Measurements from ENCODE around the gene CHRNA1.

Gene CHRNA1

DNA sequence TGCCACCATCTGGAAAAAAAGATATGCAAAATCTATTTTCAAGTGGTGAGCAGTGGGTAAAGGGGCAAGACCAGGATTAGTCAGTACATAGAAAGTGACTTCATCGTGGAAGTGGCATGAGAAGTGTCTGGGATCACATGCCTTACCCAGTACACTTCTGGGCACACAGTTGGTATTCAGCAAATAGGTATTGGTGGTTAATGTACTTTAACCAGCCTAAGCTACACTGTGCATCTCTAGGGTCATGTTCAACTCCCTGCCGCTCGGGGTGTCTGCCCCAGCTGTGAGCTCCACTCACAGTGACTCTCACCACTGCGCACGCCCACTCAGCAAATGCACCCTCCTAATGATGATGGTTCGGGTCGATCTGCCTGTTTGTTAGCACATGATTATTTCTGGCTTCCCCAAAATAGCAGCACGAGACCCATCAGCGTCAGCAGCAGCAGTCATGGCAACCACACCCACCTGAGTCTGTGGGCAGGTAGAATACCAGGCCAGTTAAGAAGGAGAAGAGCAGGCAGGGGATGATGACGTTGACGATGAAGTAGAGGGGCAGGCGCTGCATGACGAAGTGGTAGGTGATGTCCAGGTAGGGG lies 11.1 kb downstream of the CHRNA1 start:
- H3K4me2 ChIP-seq (ENCODE audit: low read length): peak overlapping the region; percentile 36
- H3K79me2 ChIP-seq (ENCODE audit: low read length): no peaks in the 10 kb centered on the region
- H2AFZ ChIP-seq (ENCODE audit: low read depth, low read length): 0 out of 2 replicates have a peak overlapping the region, but pooled peaks have one; percentile 29
- no peaks in the 10 kb centered on the region for H4K20me1 ChIP-seq (ENCODE audit: insufficient read depth, low read length)
- peaks cover 47% of the 10 kb centered on the region for H3K4me1 ChIP-seq (ENCODE audit: low read length)
- no peaks in the 10 kb centered on the region for H3K36me3 ChIP-seq (replicated peaks; ENCODE audit: low read depth, low read length)
- H3K9ac ChIP-seq (ENCODE audit: low read length): no peak overlapping the region
- peak overlapping the region; percentile 17 for H3K4me3 ChIP-seq (ENCODE audit: low read length)
- H3K27ac ChIP-seq (ENCODE audit: low read length): no peak overlapping the region
- H3K27me3 ChIP-seq (ENCODE audit: low read depth, low read length): peaks cover 14% of the 10 kb centered on the region; the same call in 1 of the 2 replicates
- TF ChIP-seq, protein P1, sequence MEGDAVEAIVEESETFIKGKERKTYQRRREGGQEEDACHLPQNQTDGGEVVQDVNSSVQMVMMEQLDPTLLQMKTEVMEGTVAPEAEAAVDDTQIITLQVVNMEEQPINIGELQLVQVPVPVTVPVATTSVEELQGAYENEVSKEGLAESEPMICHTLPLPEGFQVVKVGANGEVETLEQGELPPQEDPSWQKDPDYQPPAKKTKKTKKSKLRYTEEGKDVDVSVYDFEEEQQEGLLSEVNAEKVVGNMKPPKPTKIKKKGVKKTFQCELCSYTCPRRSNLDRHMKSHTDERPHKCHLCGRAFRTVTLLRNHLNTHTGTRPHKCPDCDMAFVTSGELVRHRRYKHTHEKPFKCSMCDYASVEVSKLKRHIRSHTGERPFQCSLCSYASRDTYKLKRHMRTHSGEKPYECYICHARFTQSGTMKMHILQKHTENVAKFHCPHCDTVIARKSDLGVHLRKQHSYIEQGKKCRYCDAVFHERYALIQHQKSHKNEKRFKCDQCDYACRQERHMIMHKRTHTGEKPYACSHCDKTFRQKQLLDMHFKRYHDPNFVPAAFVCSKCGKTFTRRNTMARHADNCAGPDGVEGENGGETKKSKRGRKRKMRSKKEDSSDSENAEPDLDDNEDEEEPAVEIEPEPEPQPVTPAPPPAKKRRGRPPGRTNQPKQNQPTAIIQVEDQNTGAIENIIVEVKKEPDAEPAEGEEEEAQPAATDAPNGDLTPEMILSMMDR (IDR thresholded peaks at IDR 0.05; ENCODE audit: low read depth, low read length): no peak
- no peak for TF ChIP-seq EZH2phosphoT487 (IDR thresholded peaks at IDR 0.05; ENCODE audit: low read depth)
- no peaks in the 10 kb centered on the region for H3K9me3 ChIP-seq (ENCODE audit: insufficient read depth, low read length)

DNA sequence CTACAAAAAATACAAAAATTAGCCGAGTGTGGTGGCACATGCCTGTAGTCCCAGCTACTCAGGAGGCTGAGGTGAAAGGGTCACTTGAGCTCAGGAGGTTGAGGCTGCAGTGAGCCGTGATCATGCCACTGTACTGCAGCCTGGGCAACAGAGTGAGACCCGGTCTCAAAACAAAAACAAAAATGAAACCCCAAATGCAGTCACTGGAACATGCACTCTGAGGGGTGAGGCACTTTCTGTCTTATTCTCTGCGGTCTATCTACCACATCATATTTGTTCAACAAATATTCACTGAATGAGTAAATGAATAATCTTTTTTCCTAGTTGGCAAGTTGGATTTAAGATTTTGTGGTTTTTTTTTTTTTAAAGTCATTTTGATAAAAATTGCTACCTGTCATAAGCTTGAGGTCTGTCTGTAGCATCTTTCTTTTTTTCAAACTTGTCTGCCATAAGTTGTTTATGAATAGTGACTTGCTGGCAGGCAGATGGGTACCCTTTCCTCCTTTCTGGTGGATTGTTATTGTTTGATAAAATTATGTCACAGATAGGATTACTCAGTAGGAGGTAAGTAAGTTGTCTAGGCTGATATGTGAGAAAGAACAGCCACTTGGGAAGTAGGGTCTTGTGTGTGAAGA lies 11.8 kb downstream of the CHRNA1 start:
- Histone ChIP-seq H3K36me3 (replicated peaks; ENCODE audit: low read depth, low read length) (no peaks in the 10 kb centered on the region), H3K9me3 (ENCODE audit: insufficient read depth, low read length) (no peaks in the 10 kb centered on the region), H3K4me1 (ENCODE audit: low read length) (peaks cover 47% of the 10 kb centered on the region), H3K4me2 (ENCODE audit: low read length) (peak overlapping the region; percentile 36), H3K27ac (ENCODE audit: low read length) (no peak overlapping the region), H4K20me1 (ENCODE audit: insufficient read depth, low read length) (no peaks in the 10 kb centered on the region), H3K4me3 (ENCODE audit: low read length) (peak overlapping the region; percentile 17), H3K27me3 (ENCODE audit: low read depth, low read length) (peaks cover 18% of the 10 kb centered on the region; the same call in 1 of the 2 replicates), H3K9ac (ENCODE audit: low read length) (no peak overlapping the region), H2AFZ (ENCODE audit: low read depth, low read length) (no peak overlapping the region), H3K79me2 (ENCODE audit: low read length) (no peaks in the 10 kb centered on the region)
- TF ChIP-seq, protein P1 (IDR thresholded peaks at IDR 0.05; ENCODE audit: low read depth, low read length): no peak

DNA sequence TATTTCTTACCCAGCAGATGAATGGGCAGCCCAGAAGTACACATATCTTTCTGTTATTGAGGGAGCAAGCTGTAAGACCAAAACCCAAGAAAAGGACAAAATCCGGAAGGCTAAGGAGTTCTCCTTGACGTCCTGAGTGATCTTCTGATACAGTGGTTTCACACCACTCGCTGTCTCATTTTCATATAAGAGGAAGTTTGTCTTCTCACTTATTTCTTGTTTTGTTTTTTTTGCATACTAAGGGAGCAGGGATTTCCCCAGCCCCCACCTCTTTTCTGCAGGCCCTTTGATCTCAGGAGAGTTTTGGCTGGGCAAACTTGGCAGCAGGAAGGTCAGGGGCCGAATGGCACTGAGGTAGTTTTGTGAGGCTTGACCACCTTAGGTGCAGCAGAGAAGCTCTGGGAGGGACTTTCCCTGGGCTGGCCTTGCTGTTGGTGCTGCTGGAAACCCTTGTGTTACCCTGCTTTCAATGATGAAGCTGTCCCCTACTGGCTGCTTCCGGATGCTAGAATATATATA lies 13.3 kb downstream of the CHRNA1 start:
- H3K9me3 ChIP-seq (ENCODE audit: insufficient read depth, low read length): no peaks in the 10 kb centered on the region
- no peaks in the 10 kb centered on the region for H3K36me3 ChIP-seq (replicated peaks; ENCODE audit: low read depth, low read length)
- no peak for TF ChIP-seq EZH2phosphoT487 (IDR thresholded peaks at IDR 0.05; ENCODE audit: low read depth)
- TF ChIP-seq, protein P1 (IDR thresholded peaks at IDR 0.05; ENCODE audit: low read depth, low read length): peak; percentile 10; the same call in 1 of the 2 replicates
- no peak overlapping the region for H3K27ac ChIP-seq (ENCODE audit: low read length)
- H2AFZ ChIP-seq (ENCODE audit: low read depth, low read length): no peak overlapping the region
- H3K9ac ChIP-seq (ENCODE audit: low read length): no peak overlapping the region
- H3K4me1 ChIP-seq (ENCODE audit: low read length): peaks cover 47% of the 10 kb centered on the region
- peaks cover 27% of the 10 kb centered on the region for H3K27me3 ChIP-seq (ENCODE audit: low read depth, low read length)
- H3K4me2 ChIP-seq (ENCODE audit: low read length): peak overlapping the region; percentile 59
- peak overlapping the region; percentile 32 for H3K4me3 ChIP-seq (ENCODE audit: low read length)
- no peaks in the 10 kb centered on the region for H3K79me2 ChIP-seq (ENCODE audit: low read length)
- no peaks in the 10 kb centered on the region for H4K20me1 ChIP-seq (ENCODE audit: insufficient read depth, low read length)

DNA sequence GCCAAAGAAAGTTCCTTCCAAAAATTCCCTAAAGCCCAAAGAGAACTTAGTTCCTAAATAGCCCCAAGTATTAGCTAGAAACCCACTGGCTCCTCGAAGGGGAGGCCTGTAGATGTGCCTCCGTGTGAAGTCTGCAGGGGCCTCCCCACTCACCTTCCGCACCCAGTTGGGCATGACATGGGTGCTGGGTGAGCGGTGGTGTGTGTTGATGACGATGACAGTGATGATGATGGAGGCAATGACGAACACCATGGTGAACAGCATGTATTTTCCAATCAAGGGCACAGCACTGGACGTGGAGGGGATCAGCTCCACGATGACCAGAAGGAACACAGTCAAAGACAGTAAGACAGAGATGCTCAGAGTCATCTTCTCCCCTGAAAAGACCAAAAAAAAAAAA lies 14.5 kb downstream of the CHRNA1 start:
- H2AFZ ChIP-seq (ENCODE audit: low read depth, low read length): no peak overlapping the region
- H3K9me3 ChIP-seq (ENCODE audit: insufficient read depth, low read length): no peaks in the 10 kb centered on the region
- H3K9ac ChIP-seq (ENCODE audit: low read length): no peak overlapping the region
- H3K4me1 ChIP-seq (ENCODE audit: low read length): peaks cover 47% of the 10 kb centered on the region
- TF ChIP-seq, protein P1 (IDR thresholded peaks at IDR 0.05; ENCODE audit: low read depth, low read length): no peak
- TF ChIP-seq EZH2phosphoT487 (IDR thresholded peaks at IDR 0.05; ENCODE audit: low read depth): no peak
- H4K20me1 ChIP-seq (ENCODE audit: insufficient read depth, low read length): no peaks in the 10 kb centered on the region
- peak overlapping the region; percentile 16 for H3K4me3 ChIP-seq (ENCODE audit: low read length)
- no peaks in the 10 kb centered on the region for H3K79me2 ChIP-seq (ENCODE audit: low read length)
- no peak overlapping the region for H3K27ac ChIP-seq (ENCODE audit: low read length)
- H3K36me3 ChIP-seq (replicated peaks; ENCODE audit: low read depth, low read length): no peaks in the 10 kb centered on the region
- peaks cover 27% of the 10 kb centered on the region for H3K27me3 ChIP-seq (ENCODE audit: low read depth, low read length)
- H3K4me2 ChIP-seq (ENCODE audit: low read length): peak overlapping the region; percentile 59

Data from OCI-LY3 (cell line).